ENCODE data around the gene FBXL7.
A peak's percentile ranks its signal among the peaks of the same experiment; 100 is the strongest.

The FBXL7 gene

DNA sequence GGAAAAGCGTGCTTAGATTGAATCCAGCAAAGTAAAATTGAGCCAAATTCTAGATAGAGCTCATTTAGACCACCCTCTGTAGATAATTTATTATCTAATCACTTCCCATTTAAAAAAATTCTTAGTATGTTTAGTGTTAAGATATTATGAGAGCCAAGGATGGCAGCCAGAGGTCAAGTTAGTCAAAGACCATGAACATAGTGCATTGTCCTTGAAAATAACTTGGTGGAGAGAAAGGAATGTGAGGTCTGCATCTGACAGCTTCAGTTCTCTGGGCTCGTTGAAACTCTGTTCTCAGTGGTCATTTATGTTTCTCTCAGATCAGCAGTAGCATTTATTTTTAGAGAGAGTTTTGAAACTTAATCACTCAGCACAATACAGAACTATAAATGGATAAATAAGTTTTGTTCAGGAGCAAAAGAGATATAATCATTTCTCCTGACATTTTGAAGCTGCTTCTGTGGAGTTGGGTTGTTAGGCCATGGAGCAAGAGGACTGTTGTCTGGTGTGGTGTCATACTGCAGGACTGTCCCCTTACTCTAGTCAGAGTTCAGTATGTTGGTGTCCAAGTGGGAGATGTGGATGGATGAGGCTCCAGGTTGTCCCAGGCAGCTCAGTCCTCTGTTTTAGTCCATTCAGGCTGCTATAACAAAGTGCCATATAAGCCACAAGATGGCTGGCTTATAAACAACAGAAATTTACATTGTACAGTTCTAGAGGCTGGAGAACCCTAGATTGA lies 337.7 kb downstream of the FBXL7 start:
- TF ChIP-seq ISL1 (CRISPR knock-in tag; IDR thresholded peaks at IDR 0.05) (0 out of 2 replicates have a peak, but pooled peaks have one; percentile 40), ZNF70 (CRISPR knock-in tag; IDR thresholded peaks at IDR 0.05) (no peak)
- no peak for ATAC-seq

DNA sequence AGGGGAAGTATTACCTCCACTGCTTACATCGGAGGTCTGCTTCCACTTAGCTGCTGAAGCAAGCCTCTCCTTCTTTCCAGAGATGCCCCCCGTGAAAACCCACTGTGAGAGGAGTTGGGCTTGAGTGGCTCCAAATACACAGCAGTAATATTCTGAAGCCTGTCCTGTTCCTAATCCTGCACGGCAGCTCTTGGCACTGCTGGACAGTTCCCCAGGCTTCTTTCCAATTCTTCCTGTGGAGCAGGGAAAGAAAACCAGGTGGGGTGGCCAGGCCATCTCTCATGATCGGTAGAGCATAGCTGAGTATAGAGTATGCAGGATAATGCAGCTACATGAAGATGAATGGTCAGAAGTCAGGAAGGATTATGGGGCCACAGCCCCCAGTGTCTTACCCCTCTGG lies 344.3 kb downstream of the FBXL7 start:
- no peak for ATAC-seq
- TF ChIP-seq, protein P1, sequence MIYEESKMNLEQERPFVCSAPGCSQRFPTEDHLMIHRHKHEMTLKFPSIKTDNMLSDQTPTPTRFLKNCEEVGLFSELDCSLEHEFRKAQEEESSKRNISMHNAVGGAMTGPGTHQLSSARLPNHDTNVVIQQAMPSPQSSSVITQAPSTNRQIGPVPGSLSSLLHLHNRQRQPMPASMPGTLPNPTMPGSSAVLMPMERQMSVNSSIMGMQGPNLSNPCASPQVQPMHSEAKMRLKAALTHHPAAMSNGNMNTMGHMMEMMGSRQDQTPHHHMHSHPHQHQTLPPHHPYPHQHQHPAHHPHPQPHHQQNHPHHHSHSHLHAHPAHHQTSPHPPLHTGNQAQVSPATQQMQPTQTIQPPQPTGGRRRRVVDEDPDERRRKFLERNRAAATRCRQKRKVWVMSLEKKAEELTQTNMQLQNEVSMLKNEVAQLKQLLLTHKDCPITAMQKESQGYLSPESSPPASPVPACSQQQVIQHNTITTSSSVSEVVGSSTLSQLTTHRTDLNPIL (CRISPR knock-in tag; IDR thresholded peaks at IDR 0.05; ENCODE audit: low read depth), result no peak
- TF ChIP-seq, protein P2, sequence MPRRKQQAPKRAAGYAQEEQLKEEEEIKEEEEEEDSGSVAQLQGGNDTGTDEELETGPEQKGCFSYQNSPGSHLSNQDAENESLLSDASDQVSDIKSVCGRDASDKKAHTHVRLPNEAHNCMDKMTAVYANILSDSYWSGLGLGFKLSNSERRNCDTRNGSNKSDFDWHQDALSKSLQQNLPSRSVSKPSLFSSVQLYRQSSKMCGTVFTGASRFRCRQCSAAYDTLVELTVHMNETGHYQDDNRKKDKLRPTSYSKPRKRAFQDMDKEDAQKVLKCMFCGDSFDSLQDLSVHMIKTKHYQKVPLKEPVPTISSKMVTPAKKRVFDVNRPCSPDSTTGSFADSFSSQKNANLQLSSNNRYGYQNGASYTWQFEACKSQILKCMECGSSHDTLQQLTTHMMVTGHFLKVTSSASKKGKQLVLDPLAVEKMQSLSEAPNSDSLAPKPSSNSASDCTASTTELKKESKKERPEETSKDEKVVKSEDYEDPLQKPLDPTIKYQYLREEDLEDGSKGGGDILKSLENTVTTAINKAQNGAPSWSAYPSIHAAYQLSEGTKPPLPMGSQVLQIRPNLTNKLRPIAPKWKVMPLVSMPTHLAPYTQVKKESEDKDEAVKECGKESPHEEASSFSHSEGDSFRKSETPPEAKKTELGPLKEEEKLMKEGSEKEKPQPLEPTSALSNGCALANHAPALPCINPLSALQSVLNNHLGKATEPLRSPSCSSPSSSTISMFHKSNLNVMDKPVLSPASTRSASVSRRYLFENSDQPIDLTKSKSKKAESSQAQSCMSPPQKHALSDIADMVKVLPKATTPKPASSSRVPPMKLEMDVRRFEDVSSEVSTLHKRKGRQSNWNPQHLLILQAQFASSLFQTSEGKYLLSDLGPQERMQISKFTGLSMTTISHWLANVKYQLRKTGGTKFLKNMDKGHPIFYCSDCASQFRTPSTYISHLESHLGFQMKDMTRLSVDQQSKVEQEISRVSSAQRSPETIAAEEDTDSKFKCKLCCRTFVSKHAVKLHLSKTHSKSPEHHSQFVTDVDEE (CRISPR knock-in tag; IDR thresholded peaks at IDR 0.05), result no peak
- TF ChIP-seq TCF4 (CRISPR knock-in tag; IDR thresholded peaks at IDR 0.05; ENCODE audit: borderline replicate concordance) (no peak), ZFP30 (CRISPR knock-in tag; IDR thresholded peaks at IDR 0.05) (no peak), ESRRG (CRISPR knock-in tag; IDR thresholded peaks at IDR 0.05) (no peak), ZFP3 (CRISPR knock-in tag; IDR thresholded peaks at IDR 0.05) (no peak), PATZ1 (CRISPR knock-in tag; IDR thresholded peaks at IDR 0.05; ENCODE audit: borderline replicate concordance) (no peak), ZC3H10 (CRISPR knock-in tag; IDR thresholded peaks at IDR 0.05) (no peak), TOX (CRISPR knock-in tag; IDR thresholded peaks at IDR 0.05; ENCODE audit: borderline replicate concordance) (no peak), ZNF8 (CRISPR knock-in tag; IDR thresholded peaks at IDR 0.05) (no peak)
- TF ChIP-seq, protein P3, sequence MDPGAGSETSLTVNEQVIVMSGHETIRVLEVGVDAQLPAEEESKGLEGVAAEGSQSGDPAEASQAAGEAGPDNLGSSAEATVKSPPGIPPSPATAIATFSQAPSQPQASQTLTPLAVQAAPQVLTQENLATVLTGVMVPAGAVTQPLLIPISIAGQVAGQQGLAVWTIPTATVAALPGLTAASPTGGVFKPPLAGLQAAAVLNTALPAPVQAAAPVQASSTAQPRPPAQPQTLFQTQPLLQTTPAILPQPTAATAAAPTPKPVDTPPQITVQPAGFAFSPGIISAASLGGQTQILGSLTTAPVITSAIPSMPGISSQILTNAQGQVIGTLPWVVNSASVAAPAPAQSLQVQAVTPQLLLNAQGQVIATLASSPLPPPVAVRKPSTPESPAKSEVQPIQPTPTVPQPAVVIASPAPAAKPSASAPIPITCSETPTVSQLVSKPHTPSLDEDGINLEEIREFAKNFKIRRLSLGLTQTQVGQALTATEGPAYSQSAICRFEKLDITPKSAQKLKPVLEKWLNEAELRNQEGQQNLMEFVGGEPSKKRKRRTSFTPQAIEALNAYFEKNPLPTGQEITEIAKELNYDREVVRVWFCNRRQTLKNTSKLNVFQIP (CRISPR knock-in tag; IDR thresholded peaks at IDR 0.05; ENCODE audit: borderline replicate concordance, low read depth), result no peak

GRCh38 chr5:15844871-15845270 lies 344.9 kb downstream of the FBXL7 start:
- no peak for ATAC-seq
- TF ChIP-seq BACH2 (CRISPR knock-in tag; IDR thresholded peaks at IDR 0.05; ENCODE audit: borderline replicate concordance) (no peak), ZNF8 (CRISPR knock-in tag; IDR thresholded peaks at IDR 0.05) (no peak), ZFP30 (CRISPR knock-in tag; IDR thresholded peaks at IDR 0.05) (no peak), ZC3H10 (CRISPR knock-in tag; IDR thresholded peaks at IDR 0.05) (no peak), TCF4 (CRISPR knock-in tag; IDR thresholded peaks at IDR 0.05; ENCODE audit: borderline replicate concordance) (no peak), CSRNP3 (CRISPR knock-in tag; IDR thresholded peaks at IDR 0.05) (no peak), RARB (CRISPR knock-in tag; IDR thresholded peaks at IDR 0.05) (no peak), CSDC2 (CRISPR knock-in tag; IDR thresholded peaks at IDR 0.05) (no peak), ARNTL (CRISPR knock-in tag; IDR thresholded peaks at IDR 0.05; ENCODE audit: borderline replicate concordance, low read depth) (no peak), PPARA (CRISPR knock-in tag; IDR thresholded peaks at IDR 0.05; ENCODE audit: borderline replicate concordance) (no peak), OSR1 (CRISPR knock-in tag; IDR thresholded peaks at IDR 0.05) (no peak), GLIS3 (CRISPR knock-in tag; IDR thresholded peaks at IDR 0.05) (no peak), ESRRG (CRISPR knock-in tag; IDR thresholded peaks at IDR 0.05) (no peak)
